Astrocyte of the cerebellum (primary cell): ENCODE results near the gene ZBED1.
A peak's percentile ranks its signal among the peaks of the same experiment; 100 is the strongest.

Source experiments
- DNase-seq: peaks from one replicate; pipeline ENCODE4 v3.0.0-alpha.2; 2011; ENCODE audit warnings: low read depth
- H3K4me3 ChIP-seq: 2 replicates; pipeline ENCODE4 v1.5.1; 2011; ENCODE audit warnings: mild to moderate bottlenecking, low read depth, low read length, moderate library complexity
- CTCF ChIP-seq: IDR thresholded peaks from 2 replicates; pipeline ENCODE4 v1.5.1; 2012; ENCODE audit warnings: low read length, low read depth, moderate library complexity, mild to moderate bottlenecking; ENCODE audit errors: missing control alignments
- in situ Hi-C: cut with HindIII; loops from 2 replicates; pipeline ENCODE4 v1.10.0; 2017; ENCODE audit warnings: low sequenced_read_pairs

ZBED1 gene

GRCh38 chrX:2452799-2453198 lies 48.0 kb downstream of the ZBED1 start:
- no peak overlapping the region for H3K4me3 ChIP-seq
- in situ Hi-C loops = no loop called here
- TF ChIP-seq CTCF = no peak
- no peak for DNase-seq

DNA sequence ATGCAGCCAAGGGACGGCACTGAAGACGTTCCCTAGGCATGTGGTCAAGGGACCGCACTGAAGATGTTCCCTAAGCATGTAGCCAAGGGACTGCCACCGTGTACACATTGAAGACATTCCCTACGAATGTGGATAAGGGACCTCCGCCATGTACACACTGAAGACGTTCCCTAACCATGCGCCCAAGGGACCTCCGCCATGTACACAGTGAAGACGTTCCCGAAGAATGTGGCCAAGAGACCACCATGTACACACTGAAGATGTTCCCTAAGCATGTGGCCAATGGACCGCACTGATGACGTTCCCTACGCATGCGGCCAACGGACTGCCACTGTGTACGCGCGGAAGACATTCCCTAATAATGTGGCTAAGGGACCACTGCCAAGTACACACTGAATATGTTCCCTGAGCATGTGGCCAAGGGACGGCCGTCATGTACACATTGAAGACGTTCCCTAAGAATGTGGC lies 48.4 kb downstream of the ZBED1 start:
- in situ Hi-C loops = no loop called here
- no peak for TF ChIP-seq CTCF
- H3K4me3 ChIP-seq = no peak overlapping the region
- DNase-seq = no peak

DNA sequence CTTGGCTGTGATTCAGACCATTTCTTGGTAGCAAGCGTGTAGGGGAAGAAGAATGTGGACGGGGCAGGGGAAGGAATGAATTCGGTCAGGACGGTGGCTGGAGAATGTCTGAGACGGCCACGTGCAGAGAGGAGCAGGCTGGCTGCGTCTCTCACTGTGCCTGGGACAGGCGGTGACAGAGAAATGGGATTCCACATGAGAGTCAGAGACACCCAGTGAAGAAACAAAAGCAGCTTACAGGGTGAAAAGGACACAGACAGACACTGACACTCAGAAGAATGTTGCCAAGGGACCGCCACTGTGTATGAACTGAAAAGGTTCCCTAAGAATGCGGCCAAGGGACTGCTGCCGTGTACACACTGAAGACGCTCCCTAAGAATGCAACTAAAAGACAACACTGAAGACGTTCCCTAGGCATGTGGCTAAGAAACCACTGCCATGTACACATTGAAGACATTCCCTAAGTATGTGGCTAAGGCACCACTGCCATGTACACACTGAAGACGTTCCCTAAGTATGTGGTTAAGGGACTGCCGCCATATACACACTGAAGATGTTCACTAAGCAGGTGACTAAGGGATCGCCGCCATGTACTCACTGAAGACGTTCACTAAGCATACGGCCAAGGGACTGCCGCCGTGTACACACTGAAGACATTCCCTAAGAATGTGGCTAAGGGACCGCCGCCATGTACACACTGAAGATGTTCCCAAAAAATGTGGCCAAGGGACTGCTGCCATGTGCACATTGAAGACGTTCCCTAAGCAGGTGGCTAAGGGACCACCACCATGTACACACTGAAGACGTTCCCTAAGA lies 49.1 kb downstream of the ZBED1 start:
- peak; percentile 22 for DNase-seq
- no peak overlapping the region for H3K4me3 ChIP-seq
- in situ Hi-C loops = no loop called here
- TF ChIP-seq CTCF = no peak

- no peak overlapping the region for H3K4me3 ChIP-seq
- in situ Hi-C loops = no loop called here
- DNase-seq = no peak
- no peak for TF ChIP-seq CTCF
Measured at GRCh38 chrX:2450681-2451080, 50.1 kb downstream of the ZBED1 start.

DNA sequence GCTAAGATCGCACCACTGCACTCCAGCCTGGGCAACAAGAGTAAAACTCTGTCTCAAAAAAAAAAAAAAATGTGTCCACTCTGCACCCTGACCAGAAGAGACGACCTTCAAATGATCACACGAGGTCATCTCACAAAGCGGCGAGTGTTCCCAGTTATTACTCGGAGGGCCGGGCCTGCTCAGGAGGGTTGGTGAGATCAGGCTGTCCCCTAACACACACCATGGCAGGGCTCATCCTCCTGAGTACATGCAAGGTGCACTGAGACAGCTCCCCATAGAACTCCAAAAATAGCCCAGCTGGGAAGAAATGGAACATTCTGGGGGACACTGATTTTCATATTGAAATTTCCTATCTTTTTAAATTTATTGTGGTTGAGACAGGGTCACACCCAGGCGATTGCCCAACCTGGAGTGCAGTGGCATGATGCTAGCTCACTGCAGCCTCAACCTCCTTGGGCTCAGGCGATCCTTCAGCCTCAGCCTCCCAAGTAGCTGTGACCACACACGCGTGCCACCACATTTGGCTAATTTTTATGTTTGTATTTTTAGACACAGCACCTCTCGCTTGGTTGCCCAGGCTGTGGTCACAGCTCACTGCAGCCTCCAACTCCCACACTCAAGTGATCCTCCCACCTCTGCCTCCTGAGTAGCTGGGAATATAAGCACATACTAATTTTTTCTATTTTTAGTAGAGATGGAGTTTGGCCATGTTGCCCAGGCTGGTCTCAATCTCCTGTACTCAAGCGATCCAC lies 51.5 kb downstream of the ZBED1 start:
- no peak for TF ChIP-seq CTCF
- in situ Hi-C loops = no loop called here
- H3K4me3 ChIP-seq = no peak overlapping the region
- no peak for DNase-seq

GRCh38 chrX:2447484-2447883 lies 53.3 kb downstream of the ZBED1 start:
- DNase-seq = no peak
- TF ChIP-seq CTCF = no peak
- in situ Hi-C loops = no loop called here
- H3K4me3 ChIP-seq = no peak overlapping the region
